ENCODE data around the gene POLR2I.

The POLR2I gene

DNA sequence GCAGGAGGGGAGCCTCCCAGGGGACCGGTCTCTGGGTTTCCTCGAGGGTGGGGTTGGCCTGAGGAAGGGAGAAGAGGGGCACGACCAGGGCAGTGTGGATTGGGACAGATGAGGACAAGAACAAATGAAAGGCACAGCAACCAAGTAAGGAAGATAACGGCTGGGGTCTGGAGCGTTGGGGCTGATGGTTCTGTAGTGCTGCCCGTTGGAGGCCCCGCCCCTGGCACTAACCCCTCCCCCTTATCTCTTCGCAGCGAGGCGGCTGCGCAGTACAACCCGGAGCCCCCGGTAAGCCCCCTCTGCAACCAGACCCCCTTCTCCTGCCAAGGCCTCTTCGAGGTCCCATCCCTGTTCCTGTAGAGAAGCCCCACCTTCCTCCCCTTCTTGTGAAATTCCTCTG is 27.4 kb upstream of the POLR2I start:
- no peak overlapping the region for H3K4me3 ChIP-seq (ENCODE audit: low read depth, low read length)
- in situ Hi-C loops (cut with HindIII; ENCODE audit: low sequenced_read_pairs): no loop called here
- DNase-seq (ENCODE audit: low read depth, low spot score): no peak
- TF ChIP-seq CTCF (IDR thresholded peaks at IDR 0.05; ENCODE audit: low read depth, low read length): no peak

DNA sequence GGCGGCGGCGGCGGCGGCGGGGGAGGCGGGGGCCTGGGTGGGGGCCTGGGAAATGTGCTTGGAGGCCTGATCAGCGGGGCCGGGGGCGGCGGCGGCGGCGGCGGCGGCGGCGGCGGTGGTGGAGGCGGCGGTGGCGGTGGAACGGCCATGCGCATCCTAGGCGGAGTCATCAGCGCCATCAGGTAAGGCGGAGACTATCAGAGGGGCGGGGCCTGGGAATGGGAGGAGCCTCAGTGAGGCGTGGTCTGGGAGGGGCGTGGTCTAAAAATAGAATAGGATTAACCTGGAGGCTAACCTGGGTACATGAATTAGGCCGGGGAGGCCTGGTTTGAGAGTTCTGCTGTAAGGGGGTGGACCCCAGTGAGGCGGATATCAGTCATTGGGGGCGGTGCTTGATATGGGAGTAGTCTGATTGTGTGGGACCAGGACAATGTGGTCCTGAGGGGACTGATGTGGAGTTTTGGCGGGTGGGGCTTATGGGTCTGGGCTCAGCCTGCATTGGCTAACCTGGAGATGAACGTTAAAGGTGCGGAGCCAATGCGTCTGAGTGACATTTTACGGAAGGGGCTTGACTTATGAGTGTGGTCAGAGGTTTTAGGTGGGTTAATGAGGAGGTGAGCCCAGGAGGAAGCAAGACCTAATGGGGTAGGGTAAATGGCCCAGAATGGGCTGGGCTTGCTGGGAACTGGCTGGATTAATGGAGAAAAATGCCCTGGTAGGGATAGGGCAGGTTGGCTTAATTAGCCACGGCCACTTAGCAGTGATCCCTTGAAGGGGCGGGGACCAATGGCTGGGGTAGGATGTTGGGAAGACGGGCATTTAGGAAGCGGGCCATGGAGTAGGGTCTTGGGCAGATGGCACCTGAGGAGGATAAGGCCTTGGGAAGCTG is 26.6 kb upstream of the POLR2I start:
- peak overlapping the region; percentile 66 for H3K4me3 ChIP-seq (ENCODE audit: low read depth, low read length)
- peak; percentile 86 for DNase-seq (ENCODE audit: low read depth, low spot score)
- in situ Hi-C loops (cut with HindIII; ENCODE audit: low sequenced_read_pairs): no loop called here
- no peak for TF ChIP-seq CTCF (IDR thresholded peaks at IDR 0.05; ENCODE audit: low read depth, low read length)

DNA sequence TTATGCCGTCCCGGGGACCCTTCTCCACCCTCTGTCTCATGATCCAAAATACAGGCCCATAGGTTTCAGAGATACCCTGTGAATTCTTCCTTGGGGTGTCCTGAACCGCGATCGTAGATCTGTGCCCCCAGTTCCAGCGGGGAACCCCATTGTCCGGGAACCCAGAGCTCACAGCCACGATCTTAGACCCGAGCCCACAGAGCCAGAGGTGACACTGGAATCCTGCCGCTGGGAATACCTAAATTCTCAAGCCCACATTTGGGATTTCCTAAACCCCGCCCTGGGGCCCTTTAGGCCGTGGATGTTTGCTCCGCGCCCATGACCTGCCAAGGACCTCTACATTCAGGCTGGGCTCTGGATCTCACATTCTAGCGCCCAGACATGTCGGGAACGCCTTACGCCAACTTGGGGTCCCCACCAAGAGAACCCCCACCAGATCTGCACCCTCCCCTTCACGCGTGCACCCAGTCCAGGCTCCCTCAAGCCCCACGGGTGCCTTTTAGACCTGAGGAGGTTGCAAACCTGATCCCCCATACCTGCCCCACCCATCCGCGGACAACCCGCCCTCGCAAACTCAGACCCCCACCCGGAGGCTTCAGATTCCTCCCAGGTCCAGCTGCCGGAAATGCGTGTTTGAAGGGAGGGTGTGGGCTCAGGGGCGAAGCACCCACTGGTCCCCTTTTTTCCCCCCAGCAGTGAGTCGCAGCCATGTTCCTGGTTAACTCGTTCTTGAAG is 25.8 kb upstream of the POLR2I start:
- no peak for TF ChIP-seq CTCF (IDR thresholded peaks at IDR 0.05; ENCODE audit: low read depth, low read length)
- in situ Hi-C loops (cut with HindIII; ENCODE audit: low sequenced_read_pairs): no loop called here
- peak; percentile 65 for DNase-seq (ENCODE audit: low read depth, low spot score)
- peak overlapping the region; percentile 66 for H3K4me3 ChIP-seq (ENCODE audit: low read depth, low read length)

DNA sequence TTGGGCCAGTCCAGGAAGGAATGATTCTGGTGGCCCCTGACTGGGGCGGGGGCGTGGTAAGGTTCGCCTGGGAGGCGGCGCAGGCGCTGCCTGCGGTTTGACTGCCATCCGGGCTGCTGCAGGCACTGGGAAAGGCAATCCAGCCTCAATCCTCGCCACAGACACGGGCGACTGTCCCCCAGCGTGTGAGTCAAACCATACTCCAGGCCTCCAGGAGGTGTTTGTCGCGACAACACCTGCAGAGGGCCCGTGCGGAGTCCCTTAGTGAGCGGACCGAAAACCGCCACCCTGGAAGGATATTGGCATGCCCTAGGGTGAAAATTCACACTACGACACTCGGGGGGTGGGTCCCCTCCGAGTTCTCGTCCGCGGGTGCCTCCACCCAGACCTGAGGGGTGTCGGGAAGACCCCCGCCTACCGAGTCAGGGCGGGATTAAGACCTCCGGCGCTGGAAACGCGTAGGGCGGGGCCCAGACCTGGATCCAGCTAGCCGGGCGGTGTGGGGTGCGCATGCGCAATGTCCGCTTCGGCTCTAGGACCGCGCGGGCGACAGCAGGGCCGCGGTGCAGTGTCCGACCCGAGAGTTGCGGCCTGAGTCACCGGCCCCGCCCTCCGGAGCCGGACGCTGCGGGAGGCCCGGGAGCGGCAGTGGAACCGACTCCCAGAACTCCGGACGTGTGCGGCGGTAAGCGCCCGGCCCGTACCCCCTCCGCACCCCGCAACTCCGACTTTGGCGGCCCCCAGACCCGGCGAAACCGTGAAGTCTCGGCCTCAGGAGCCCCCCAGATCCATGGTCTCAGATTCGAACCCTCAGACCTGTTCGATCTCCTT is 25.0 kb upstream of the POLR2I start, which contains the start of gene CAPNS1:
Gene CAPNS1, plus strand, starts transcription at position 594 of the 831 bp plus-strand sequence. CDS start 946 bp downstream, outside the sequence.
- TF ChIP-seq CTCF (IDR thresholded peaks at IDR 0.05; ENCODE audit: low read depth, low read length): no peak
- H3K4me3 ChIP-seq (ENCODE audit: low read depth, low read length): peak within 1 kb of the TSS; percentile 66
- peak; percentile 97 for DNase-seq (ENCODE audit: low read depth, low spot score)
- in situ Hi-C loops (cut with HindIII; ENCODE audit: low sequenced_read_pairs): no loop called here

DNA sequence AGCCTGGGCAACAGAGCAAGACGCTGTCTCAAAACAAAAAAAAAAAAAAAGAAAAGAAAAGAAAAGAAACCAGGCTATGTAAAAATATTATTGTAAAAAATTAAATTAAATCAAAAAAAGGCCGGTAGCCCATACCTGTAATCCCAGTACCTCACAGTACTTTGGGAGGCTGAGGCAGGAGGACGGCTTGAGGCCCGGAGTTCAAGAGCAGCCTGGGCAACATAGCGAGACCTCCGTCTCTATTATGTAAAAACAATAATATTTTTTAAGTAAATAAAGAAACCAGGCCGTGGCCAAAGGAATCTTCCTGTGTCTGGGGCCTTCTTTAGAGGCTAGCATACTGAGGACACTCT is 24.4 kb upstream of the POLR2I start:
- no peak for TF ChIP-seq CTCF (IDR thresholded peaks at IDR 0.05; ENCODE audit: low read depth, low read length)
- no peak for DNase-seq (ENCODE audit: low read depth, low spot score)
- in situ Hi-C loops (cut with HindIII; ENCODE audit: low sequenced_read_pairs): no loop called here
- H3K4me3 ChIP-seq (ENCODE audit: low read depth, low read length): peak overlapping the region; percentile 66
